CD4-positive, alpha-beta T cell treated with Interleukin-6 for 4 hours (primary cell): ENCODE results near the gene MEIG1.
A peak's percentile ranks its signal among the peaks of the same experiment; 100 is the strongest.
"Not testable (repeated sequence)": the region's sequence is repeated elsewhere in the genome, so short reads cannot be mapped to it uniquely, and the experiment has no call there.

Experiments
- DNase-seq: peaks from one replicate; pipeline ENCODE4 v3.0.0-alpha.2; 2020; ENCODE audit warnings: mixed read lengths

The MEIG1 gene

GRCh38 chr10:14959221-14960057 lies at the start of gene MEIG1:
MEIG1 (plus strand) TSS chr10:14959388; CDS start chr10:14966469, 7,081 bp downstream.
- DNase-seq = peak; percentile 90

DNA sequence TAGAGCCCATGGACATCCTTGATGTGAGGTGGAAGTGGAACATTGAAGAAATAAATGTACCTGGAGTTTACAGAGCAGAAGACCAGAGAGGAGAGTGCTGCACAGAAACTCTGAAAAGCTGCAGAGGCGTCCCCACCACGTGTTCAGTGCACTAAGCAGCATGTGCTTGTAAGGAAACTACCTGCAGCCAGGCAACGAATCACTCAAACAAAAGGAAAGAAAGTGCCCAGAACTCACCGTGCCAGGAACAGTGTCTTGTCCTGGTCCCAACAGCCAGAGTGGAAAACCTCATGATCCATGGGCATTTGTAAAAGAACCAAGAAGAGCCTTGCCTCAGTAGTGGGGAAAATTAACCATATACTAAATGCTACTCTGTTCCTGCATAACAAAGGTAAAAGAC lies 48.2 kb upstream of the MEIG1 start:
- no peak for DNase-seq

- no peak for DNase-seq
Observed at GRCh38 chr10:14911801-14912200, 47.4 kb upstream of the MEIG1 start.

DNA sequence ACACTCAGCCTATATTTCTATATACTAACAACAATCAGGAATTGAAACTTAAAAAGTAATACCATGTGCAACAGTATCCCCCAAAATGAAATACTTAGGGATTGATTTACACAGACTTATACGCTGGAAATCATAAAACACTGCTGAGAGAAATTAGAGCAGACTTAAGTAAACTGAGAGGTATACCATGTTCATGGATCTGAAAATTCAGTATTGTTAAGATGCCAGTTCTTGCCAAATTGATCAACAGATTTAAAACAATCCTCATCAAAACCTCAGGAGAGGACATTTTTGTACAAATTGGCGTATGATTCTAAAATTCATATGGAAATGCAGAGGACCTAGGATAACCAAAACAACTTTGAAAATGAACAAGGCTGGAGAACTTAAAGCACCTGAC lies 42.6 kb upstream of the MEIG1 start:
- no peak for DNase-seq

DNA sequence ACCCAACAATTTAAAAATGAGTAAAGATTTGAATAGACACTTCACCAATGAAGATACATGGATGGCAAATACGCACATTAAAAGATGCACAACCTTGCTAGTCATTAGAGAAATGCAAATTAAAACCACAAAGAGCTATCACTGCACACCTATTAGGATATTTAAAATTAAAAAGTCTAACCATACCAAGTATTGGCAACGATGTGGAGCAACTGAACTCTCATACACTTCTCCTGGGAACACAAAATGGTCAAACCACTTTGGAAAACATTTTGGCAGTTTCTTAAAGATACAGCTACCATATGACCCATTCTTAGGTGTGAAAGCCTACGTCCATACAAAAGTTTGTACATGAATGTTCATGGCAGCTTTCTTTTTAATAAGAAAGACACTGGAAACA lies 41.4 kb upstream of the MEIG1 start:
- no peak for DNase-seq

GRCh38 chr10:14918964-14919363 lies 40.2 kb upstream of the MEIG1 start:
- DNase-seq = no peak

GRCh38 chr10:14924013-14924412 lies 35.2 kb upstream of the MEIG1 start:
- DNase-seq = no peak

DNA sequence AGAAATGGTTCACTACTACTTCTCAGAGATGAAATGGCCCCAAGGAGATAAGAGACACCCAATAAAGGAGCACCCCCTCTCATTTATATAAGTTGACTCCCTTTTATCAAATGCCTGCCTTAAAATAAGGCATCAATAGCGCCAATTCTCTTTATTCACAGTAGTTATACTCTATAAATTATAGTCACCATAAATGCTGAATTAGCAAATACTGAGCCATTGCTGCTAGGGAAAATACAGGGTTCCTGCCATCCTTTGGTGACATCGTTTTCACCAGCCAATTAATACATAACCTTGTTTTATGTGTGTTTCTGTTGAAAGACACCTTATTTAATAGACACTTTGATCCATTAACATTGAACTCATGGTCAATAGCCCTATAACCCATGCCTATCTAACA lies 33.9 kb upstream of the MEIG1 start:
- no peak for DNase-seq

DNA sequence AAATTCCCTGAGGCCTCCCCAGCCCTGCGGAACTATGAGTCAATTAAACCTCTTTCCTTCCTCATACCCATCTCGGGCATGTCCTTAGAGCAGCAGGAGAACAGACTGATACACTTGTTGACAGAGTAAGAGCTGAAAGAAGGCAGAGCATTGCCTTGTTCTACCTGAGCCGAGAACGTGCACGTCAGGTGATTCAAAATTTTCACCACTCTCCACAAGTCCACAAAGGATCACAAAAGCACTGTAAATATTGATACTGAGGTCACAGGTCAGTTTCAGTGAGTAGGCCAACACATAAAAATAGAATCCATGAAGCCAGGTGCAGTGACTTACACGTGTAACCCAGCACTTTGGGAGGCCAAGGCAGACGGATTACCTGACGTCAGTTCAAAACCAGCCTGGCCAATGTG lies 33.1 kb upstream of the MEIG1 start:
- no peak for DNase-seq

DNA sequence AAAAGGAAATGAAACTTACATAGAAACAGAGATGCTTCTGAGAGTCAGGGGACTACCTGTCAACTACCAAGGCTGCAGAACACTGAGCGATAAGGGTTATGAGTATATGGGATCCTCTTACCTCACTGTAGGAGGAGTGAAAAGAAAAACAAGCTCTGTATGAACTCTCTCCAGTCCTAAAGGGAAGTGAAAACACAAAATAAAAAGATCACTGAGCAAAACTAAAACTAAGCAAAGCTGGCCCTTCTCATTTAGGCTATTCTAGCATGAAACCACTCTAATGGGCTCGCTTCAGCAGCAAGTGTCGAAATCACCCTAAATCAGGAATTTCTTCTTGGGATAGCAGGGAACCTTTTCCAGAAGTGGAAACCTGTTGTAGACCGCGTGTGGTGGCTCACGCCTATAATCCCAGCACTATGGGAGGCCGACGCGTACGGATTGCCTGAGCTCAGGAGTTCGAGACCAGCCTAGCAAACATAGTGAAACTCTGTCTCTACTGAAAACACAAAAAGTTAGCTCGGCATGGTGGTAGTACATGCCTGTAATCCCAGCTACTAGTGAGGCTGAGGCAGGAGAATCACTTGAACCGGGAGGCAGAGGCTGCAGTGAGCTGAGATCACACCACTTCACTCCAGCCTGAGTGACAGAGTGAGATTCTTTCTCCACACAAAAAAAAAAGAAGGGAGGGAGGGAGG lies 32.3 kb upstream of the MEIG1 start:
- DNase-seq = no peak

- no peak for DNase-seq
Observed at GRCh38 chr10:14930610-14931009, 28.6 kb upstream of the MEIG1 start.

DNA sequence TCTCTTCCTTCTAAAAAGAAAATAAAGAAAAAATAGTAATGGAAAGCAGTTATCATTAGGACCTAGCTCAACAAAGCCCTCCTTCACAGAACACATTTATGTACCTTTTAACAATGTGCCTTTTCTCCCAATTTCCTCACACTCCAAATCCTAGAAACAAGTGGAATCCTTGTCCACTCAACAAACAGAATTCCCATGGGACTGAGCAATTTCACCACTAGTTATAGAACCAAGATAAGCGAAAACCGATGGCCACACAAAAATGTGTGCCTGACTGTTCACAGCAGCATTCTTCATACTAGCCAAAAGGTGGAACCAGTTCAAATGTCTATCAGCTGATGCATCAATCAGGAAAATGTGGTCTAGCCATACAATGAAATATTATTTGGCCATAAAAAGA lies 22.6 kb upstream of the MEIG1 start:
- DNase-seq = no peak

DNA sequence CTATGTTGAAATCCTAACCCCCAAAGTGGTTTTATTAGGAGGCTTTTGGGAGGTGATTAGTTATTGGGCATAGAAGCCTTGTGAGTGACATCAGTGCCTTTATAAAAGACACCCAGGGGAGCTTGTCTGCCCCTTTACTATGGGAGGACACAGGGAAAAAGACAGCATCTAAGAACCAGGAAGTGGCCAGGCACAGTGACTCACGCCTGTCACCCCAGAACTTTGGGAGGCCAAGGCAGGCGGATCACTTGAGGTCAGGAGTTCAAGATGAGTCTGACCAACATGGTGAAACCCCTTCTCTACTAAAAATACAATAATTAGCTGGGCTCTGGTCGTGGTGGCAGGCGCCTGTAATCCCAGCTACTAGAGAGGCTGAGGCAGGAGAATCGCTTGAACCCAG lies 20.2 kb upstream of the MEIG1 start:
- DNase-seq = not testable (repeated sequence)

DNA sequence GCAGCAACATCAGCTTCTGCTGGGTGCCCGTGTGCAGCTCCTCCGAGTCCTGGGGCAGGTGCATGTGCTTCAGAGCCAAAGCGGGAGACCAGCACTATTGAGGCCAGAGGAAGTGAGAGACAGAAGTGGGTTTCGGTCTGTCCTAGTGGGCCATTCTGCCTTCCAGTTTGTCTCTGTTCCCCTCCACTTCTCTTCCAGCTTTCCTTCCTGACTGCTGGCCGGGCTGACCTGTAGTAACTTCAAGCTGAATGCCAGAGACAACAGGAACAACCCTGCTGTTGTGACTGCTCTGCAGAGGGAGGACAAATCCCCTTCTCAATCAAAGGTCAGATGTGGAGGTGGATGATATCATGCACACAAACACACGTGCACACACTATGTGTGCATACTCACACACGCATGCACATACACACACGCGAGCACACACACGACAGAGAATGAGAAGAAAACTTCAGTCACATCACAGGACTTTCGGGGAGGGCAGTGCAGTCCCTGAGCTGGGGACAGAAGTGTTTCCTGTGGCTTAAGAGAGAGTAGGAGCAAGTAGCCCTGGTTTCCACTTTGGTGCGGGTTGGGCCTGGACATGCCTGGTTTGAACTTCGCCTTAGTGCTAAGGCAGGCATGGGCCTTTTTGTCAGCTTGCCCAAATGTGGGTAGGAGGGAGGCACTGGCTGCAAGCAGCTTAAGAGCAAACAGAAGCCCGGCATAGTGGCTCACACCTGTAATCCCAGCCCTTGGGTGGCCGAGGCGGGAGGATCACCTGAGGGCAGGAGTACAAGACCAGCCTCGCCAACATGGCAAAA lies 16.8 kb upstream of the MEIG1 start:
- DNase-seq = not testable (repeated sequence)

GRCh38 chr10:14942950-14943338 lies 16.2 kb upstream of the MEIG1 start:
- DNase-seq = not testable (repeated sequence)

GRCh38 chr10:14945108-14945507 lies 14.1 kb upstream of the MEIG1 start:
- DNase-seq = no peak

- DNase-seq = no peak
Observed at GRCh38 chr10:14947268-14947667, 11.9 kb upstream of the MEIG1 start.

- DNase-seq = no peak
Observed at GRCh38 chr10:14949291-14949690, 9.9 kb upstream of the MEIG1 start.

- no peak for DNase-seq
Observed at GRCh38 chr10:14952851-14953423, 6.3 kb upstream of the MEIG1 start.

DNA sequence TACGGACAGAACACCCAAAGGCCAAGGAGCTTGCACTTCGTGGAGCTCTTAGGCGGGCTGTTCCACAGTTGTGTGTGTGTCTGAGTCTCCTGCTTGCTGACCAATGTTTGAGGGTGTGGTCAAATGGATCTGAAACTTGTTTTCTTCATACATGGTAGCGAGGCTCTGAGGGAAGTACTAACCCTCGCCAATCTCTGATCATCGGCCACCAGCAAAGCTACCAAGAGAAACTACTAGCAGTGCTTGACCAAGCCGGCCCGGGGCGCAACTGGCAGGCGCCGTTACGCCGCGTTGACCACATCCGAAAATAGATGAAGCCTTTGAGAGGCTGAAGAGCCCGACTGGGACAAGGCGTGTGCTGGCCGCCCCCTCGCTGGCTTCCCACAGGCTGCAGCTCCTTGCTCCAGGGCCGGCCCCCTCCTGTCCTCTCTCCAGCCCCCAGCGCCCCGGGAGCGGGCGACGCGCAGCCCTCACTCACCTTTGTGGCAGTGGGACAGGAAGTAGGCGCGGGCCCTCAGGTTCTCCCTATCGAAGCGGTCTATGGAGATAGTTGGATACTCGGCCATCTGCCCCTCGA lies 5.7 kb upstream of the MEIG1 start:
- no peak for DNase-seq

- DNase-seq = peak; percentile 89
Observed at GRCh38 chr10:14954001-14954770, 5.0 kb upstream of the MEIG1 start, which contains the start of gene DCLRE1C. DCLRE1C (minus strand) TSS chr10:14954096; CDS start chr10:14954010, 86 bp downstream.

- no peak for DNase-seq
Observed at GRCh38 chr10:14954934-14955333, 4.3 kb upstream of the MEIG1 start.
